ENCODE measurements around the gene ITSN1.
"Not testable (repeated sequence)": the region's sequence is repeated elsewhere in the genome, so short reads cannot be mapped to it uniquely, and the experiment has no call there.

Gene ITSN1

DNA sequence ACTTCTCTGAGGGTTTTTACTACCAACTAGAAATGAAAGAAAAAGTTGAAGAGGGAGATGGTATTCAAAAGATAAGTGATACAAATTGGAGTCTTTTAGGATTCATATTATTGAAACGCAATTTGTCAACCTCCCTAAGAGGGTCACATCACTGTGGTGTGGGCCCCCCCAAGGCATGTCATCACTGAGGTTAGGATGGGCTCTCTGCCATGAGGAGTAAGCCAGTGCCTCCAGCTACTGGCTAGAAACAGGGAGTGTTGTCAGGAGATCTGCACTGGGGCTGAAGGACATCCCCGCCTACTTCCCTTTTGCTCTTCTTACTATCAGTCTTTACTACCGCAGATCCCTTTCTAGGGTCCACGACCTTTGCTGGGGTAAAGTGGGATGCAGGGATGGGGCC, 25.9 kb downstream of the ITSN1 start:
- no peak for TF ChIP-seq CTCF (IDR thresholded peaks at IDR 0.05; ENCODE audit: control insufficient read depth, extremely low read depth, insufficient read depth)
- no peak for DNase-seq (ENCODE audit: low read depth)
- H3K4me3 ChIP-seq (ENCODE audit: low read depth, low read length) = no peak overlapping the region

DNA sequence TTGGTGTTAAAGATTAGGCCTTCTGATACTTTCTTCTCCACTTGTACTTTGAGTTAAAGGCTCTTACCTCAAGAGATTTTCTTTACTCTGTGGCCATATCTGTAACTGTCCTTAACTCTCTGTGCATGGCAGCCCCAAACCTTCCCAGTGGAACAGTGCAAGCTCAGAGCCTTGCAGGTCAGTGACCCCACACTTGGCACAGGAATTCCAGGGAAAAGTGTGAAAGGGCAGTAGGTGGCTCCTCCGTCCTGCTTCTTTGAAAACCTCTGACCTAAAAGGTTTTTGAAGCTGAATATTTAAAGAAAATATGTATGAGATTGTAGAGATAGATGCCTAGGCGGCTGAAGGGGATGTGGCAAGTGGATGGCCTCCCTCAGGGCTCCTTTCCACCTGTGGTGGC, 26.3 kb downstream of the ITSN1 start:
- TF ChIP-seq CTCF (IDR thresholded peaks at IDR 0.05; ENCODE audit: control insufficient read depth, extremely low read depth, insufficient read depth) = no peak
- H3K4me3 ChIP-seq (ENCODE audit: low read depth, low read length) = no peak overlapping the region
- DNase-seq (ENCODE audit: low read depth) = no peak

DNA sequence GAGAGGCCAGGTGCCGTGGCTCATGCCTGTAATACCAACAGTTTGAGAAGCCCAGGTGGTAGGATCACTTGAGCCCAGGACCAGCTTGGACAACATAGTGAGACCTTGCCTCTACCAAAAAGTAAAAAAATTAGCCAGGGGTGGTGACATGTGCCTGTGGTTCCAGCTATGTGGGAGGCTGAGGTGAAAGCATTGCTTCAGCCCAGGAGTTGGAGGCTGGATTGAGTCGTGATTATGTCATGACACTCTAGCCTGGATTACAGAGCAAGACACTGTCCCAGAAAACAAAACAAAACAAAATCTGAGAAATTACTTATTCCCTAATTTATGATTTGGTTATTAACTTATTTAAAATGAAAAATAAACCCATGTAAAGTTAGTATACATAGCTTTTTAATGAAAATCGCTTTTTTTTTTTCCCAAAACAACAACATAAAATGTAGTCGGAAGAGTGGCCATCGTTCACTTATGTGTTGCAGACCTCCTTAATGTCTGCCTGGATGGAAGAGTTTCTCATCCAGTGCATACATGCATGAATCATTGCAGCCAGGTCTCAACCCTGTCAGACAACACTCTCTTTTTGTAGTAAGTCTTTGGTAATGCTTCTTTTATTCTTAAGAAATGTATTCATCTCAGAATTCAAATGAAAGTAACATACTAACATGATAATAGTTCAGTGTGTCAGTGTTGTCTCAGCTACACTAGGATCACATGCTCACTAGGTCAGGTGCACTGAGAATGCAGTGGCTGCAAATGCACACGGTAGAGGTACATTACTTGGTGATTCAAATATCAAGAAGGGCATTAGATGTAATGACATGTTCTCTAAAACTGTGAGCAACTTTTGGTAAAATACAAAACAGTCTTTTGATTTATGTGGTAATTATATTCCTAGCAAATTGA, 28.0 kb downstream of the ITSN1 start:
- no peak for DNase-seq (ENCODE audit: low read depth)
- TF ChIP-seq CTCF (IDR thresholded peaks at IDR 0.05; ENCODE audit: control insufficient read depth, extremely low read depth, insufficient read depth) = no peak
- H3K4me3 ChIP-seq (ENCODE audit: low read depth, low read length) = no peak overlapping the region

GRCh38 chr21:33673473-33673872, 31.2 kb downstream of the ITSN1 start:
- no peak for DNase-seq (ENCODE audit: low read depth)
- no peak overlapping the region for H3K4me3 ChIP-seq (ENCODE audit: low read depth, low read length)
- no peak for TF ChIP-seq CTCF (IDR thresholded peaks at IDR 0.05; ENCODE audit: control insufficient read depth, extremely low read depth, insufficient read depth)

DNA sequence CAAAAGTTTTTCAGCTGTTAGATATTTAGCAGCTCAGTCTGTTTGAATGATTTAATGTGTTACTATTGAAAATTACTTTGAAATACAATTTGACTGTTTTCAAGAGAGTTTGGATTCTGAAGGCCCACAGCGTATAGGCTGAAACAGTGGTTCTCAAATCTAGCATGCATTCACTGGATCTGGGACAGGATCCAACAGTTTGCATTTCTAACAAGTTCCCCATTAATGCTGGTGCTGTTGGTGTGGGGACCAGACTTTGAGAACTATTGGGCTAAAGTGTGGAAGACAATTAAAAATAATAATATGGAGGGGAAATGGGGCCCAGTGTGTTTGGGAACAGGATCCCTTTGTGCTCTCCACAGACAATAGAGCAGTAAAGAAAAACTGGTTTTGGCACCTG, 31.9 kb downstream of the ITSN1 start:
- DNase-seq (ENCODE audit: low read depth) = no peak
- TF ChIP-seq CTCF (IDR thresholded peaks at IDR 0.05; ENCODE audit: control insufficient read depth, extremely low read depth, insufficient read depth) = no peak
- H3K4me3 ChIP-seq (ENCODE audit: low read depth, low read length) = no peak overlapping the region

- DNase-seq (ENCODE audit: low read depth); H3K4me3 ChIP-seq (ENCODE audit: low read depth, low read length): not testable (repeated sequence)
Observed at GRCh38 chr21:33676666-33677065, 34.4 kb downstream of the ITSN1 start.

- no peak for TF ChIP-seq CTCF (IDR thresholded peaks at IDR 0.05; ENCODE audit: control insufficient read depth, extremely low read depth, insufficient read depth)
- H3K4me3 ChIP-seq (ENCODE audit: low read depth, low read length) = no peak overlapping the region
- no peak for DNase-seq (ENCODE audit: low read depth)
Observed at GRCh38 chr21:33677450-33677849, 35.1 kb downstream of the ITSN1 start.

All from LNCaP clone FGC (cell line).